Suprapubic skin (tissue), 4 donors: ENCODE measurements around the gene PPP1R9B.

ENCODE experiments used
- CTCF ChIP-seq, 2 donors: fragments of 200-600 bp in 1 of 2; fragments of 450-650 bp in 1 of 2; sonication (generic) in 1 of 2; IDR thresholded peaks; one replicate each; pipeline ENCODE4 v1.5.1; 2016 to 2019; ENCODE audit warnings: antibody characterized with exemption in 2 of 2, mild to moderate bottlenecking in 1 of 2, moderate library complexity in 1 of 2
- EP300 ChIP-seq: sonication (generic); formaldehyde crosslinking; IDR thresholded peaks from one replicate; pipeline ENCODE4 v1.6.1; 2017; ENCODE audit warnings: antibody characterized with exemption
- POLR2A ChIP-seq, 2 donors: fragments of 450-650 bp; IDR thresholded peaks; one replicate each; pipeline ENCODE4 v1.6.1; 2017; ENCODE audit warnings: antibody characterized with exemption in 2 of 2, mild to moderate bottlenecking in 2 of 2, moderate library complexity in 2 of 2
- POLR2AphosphoS5 ChIP-seq, 3 donors: sonication (generic); formaldehyde crosslinking; IDR thresholded peaks; one replicate each; pipeline ENCODE4 v1.6.1; 2017; ENCODE audit warnings: antibody characterized with exemption in 3 of 3

GRCh38 chr17:50111673-50112655 is 38.5 kb downstream of the PPP1R9B start:
- no peak for TF ChIP-seq CTCF (IDR thresholded peaks at IDR 0.05)
- TF ChIP-seq POLR2AphosphoS5 (IDR thresholded peaks at IDR 0.05) = no peak
- TF ChIP-seq POLR2A (IDR thresholded peaks at IDR 0.05) = no peak
- TF ChIP-seq EP300 = no peak
